Activated CD8-positive, alpha-beta T cell treated with anti-CD3 and anti-CD28 coated beads for 36 hours (primary cell): Measurements from ENCODE around the gene MAP1LC3B2. TPM values are rescaled to one million over a fixed set of nuclear protein-coding genes. Genes with fewer than 3 reads are reported as not detected.

Experiments used
- ATAC-seq: fragments of 200-7000 bp; cut with Tn5 transposase; one replicate; pipeline ENCODE4 v1.10.0; 2021; ENCODE audit warnings: mild to moderate bottlenecking, moderate library complexity
- CTCF ChIA-PET: fragments of 350-600 bp; sonication (Branson Sonifier 250); formaldehyde crosslinking; loops from one replicate; lab custom pipeline; 2021; ENCODE audit warnings: antibody characterized with exemption; lab: Charles Lee
- POLR2A ChIA-PET: fragments of 350-600 bp; sonication (Branson Sonifier 250); formaldehyde crosslinking; loops from one replicate; lab custom pipeline; 2021; ENCODE audit warnings: antibody characterized with exemption; lab: Charles Lee
- DNase-seq: peaks from one replicate; pipeline ENCODE4 v3.0.0-alpha.2; 2020
- H3K27ac Mint-ChIP-seq: one replicate; pipeline ENCODE4 v1.8.0; 2021; ENCODE audit warnings: mild to moderate bottlenecking, mixed read lengths
- H3K27me3 Mint-ChIP-seq: one replicate; pipeline ENCODE4 v1.8.0; 2021; ENCODE audit warnings: mixed read lengths
- H3K36me3 Mint-ChIP-seq: one replicate; pipeline ENCODE4 v1.8.0; 2021; ENCODE audit warnings: low read depth, mixed read lengths
- H3K4me1 Mint-ChIP-seq: one replicate; pipeline ENCODE4 v1.8.0; 2021; ENCODE audit warnings: low read depth, mixed read lengths
- H3K4me3 Mint-ChIP-seq: one replicate; pipeline ENCODE4 v1.8.0; 2021; ENCODE audit warnings: mild to moderate bottlenecking, moderate library complexity, mixed read lengths
- H3K9me3 Mint-ChIP-seq: one replicate; pipeline ENCODE4 v1.8.0; 2021; ENCODE audit warnings: mixed read lengths
- intact Hi-C: fragments of 100-400 bp; cut with micrococcal nuclease; formaldehyde crosslinking; loops from one replicate; pipeline ENCODE4 v1.10.0; 2022
- total RNA-seq, 2 experiments: library from RNA; stranded (reverse); gene quantifications; one replicate each; pipeline ENCODE4 v1.2.3, GENCODE V29; 2021
- TF ChIP-seq, protein P1 (sequence below): fragments of 200-600 bp; IDR thresholded peaks from one replicate; pipeline ENCODE4 v1.8.0; 2022; ENCODE audit warnings: antibody characterized with exemption, mild to moderate bottlenecking

MAP1LC3B2 gene
- total RNA-seq, 2 experiments from 2014 or later: 1.9 to 3.1 TPM

- POLR2A ChIA-PET: no interaction called here
- intact Hi-C loops: no loop called here
- ATAC-seq (no peak), DNase-seq (no peak)
- TF ChIP-seq, protein P1, sequence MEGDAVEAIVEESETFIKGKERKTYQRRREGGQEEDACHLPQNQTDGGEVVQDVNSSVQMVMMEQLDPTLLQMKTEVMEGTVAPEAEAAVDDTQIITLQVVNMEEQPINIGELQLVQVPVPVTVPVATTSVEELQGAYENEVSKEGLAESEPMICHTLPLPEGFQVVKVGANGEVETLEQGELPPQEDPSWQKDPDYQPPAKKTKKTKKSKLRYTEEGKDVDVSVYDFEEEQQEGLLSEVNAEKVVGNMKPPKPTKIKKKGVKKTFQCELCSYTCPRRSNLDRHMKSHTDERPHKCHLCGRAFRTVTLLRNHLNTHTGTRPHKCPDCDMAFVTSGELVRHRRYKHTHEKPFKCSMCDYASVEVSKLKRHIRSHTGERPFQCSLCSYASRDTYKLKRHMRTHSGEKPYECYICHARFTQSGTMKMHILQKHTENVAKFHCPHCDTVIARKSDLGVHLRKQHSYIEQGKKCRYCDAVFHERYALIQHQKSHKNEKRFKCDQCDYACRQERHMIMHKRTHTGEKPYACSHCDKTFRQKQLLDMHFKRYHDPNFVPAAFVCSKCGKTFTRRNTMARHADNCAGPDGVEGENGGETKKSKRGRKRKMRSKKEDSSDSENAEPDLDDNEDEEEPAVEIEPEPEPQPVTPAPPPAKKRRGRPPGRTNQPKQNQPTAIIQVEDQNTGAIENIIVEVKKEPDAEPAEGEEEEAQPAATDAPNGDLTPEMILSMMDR: no peak
- CTCF ChIA-PET: no interaction called here
- Mint-ChIP-seq H3K27ac (no peak overlapping the region), H3K36me3 (no peaks in the 10 kb centered on the region), H3K4me1 (no peaks in the 10 kb centered on the region), H3K9me3 (peaks cover 11% of the 10 kb centered on the region), H3K27me3 (no peaks in the 10 kb centered on the region), H3K4me3 (no peak overlapping the region)
Measured at GRCh38 chr12:116582610-116583009, 23.4 kb downstream of the MAP1LC3B2 start.

GRCh38 chr12:116583129-116583694 is 24.0 kb downstream of the MAP1LC3B2 start:
- Mint-ChIP-seq H3K27me3 (no peaks in the 10 kb centered on the region), H3K9me3 (peaks cover 11% of the 10 kb centered on the region), H3K4me3 (no peak overlapping the region), H3K36me3 (no peaks in the 10 kb centered on the region), H3K27ac (no peak overlapping the region), H3K4me1 (no peaks in the 10 kb centered on the region)
- CTCF ChIA-PET: no interaction called here
- POLR2A ChIA-PET: no interaction called here
- TF ChIP-seq, protein P1: no peak
- ATAC-seq (no peak), DNase-seq (no peak)
- intact Hi-C loops: no loop called here

GRCh38 chr12:116587270-116587669 is 28.1 kb downstream of the MAP1LC3B2 start:
- no peaks in the 10 kb centered on the region for H3K4me1 Mint-ChIP-seq
- intact Hi-C loops: no loop called here
- H3K27me3 Mint-ChIP-seq: no peaks in the 10 kb centered on the region
- CTCF ChIA-PET: interaction anchor here (1.2 to 2.7 kb wide), 3 partner anchors 12 to 116 kb away, joined by 3 to 8 read pairs (median 4); no protein-coding TSS in a partner anchor
- ATAC-seq: no peak
- no peaks in the 10 kb centered on the region for H3K36me3 Mint-ChIP-seq
- peaks cover 11% of the 10 kb centered on the region for H3K9me3 Mint-ChIP-seq
- POLR2A ChIA-PET: no interaction called here
- no peak for DNase-seq
- TF ChIP-seq, protein P1: no peak
- H3K4me3 Mint-ChIP-seq: no peak overlapping the region
- no peak overlapping the region for H3K27ac Mint-ChIP-seq

DNA sequence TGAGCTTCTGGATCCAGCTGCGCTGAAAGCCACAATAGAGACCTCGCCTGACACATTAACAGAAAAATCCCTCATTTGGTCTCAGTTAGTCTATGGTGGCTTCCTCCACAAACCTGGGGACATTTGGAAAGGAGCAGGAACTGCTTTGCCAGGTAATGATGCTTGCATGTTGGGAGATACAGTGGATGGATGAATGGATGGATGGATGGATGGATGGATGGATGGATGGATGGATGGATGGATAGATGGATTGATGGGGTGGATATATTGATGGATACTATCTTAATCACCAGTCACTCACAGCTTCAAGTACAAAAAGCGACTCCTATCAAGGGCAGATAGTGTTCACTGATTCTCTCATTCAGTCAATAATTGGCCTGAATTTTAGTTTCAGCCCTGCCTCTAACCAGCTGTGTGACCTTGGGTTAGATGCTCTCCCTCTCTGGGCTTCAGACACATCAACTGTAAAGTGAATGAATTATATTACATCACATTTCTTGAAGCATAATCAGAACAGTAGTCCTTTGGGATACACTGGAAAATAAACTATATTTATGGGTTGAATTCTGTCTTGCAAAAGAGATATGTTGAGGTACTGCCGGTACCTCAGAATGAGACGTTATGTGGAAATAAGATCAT is 29.3 kb downstream of the MAP1LC3B2 start:
- ChIA-PET POLR2A (interaction anchor here (0.6 kb wide), 1 partner anchor 114 kb away, joined by 3 read pairs; no protein-coding TSS in a partner anchor), CTCF (interaction anchor here (1.4 to 2.7 kb wide), 2 partner anchors 11 to 115 kb away, joined by 3 to 8 read pairs; no protein-coding TSS in a partner anchor)
- no peak for DNase-seq
- ATAC-seq: no peak
- peaks cover 3% of the 10 kb centered on the region for H3K4me1 Mint-ChIP-seq
- no peaks in the 10 kb centered on the region for H3K27me3 Mint-ChIP-seq
- no peak overlapping the region for H3K27ac Mint-ChIP-seq
- intact Hi-C loops: no loop called here
- H3K9me3 Mint-ChIP-seq: peaks cover 11% of the 10 kb centered on the region
- TF ChIP-seq, protein P1: no peak
- H3K4me3 Mint-ChIP-seq: no peak overlapping the region
- H3K36me3 Mint-ChIP-seq: no peaks in the 10 kb centered on the region

GRCh38 chr12:116589581-116589980 is 30.4 kb downstream of the MAP1LC3B2 start:
- peaks cover 11% of the 10 kb centered on the region for H3K4me1 Mint-ChIP-seq
- peaks cover 7% of the 10 kb centered on the region for H3K9me3 Mint-ChIP-seq
- POLR2A ChIA-PET: no interaction called here
- DNase-seq (no peak), ATAC-seq (no peak)
- TF ChIP-seq, protein P1: no peak
- CTCF ChIA-PET: interaction anchor here (1.5 kb wide), 1 partner anchor 11 kb away, joined by 7 read pairs; no protein-coding TSS in a partner anchor
- H3K27ac Mint-ChIP-seq: no peak overlapping the region
- no peak overlapping the region for H3K4me3 Mint-ChIP-seq
- intact Hi-C loops: no loop called here
- H3K36me3 Mint-ChIP-seq: no peaks in the 10 kb centered on the region
- H3K27me3 Mint-ChIP-seq: no peaks in the 10 kb centered on the region
